Measurements from ENCODE around the gene DNAH10. TPM values are rescaled to one million over a fixed set of nuclear protein-coding genes. Genes with fewer than 3 reads are reported as not detected.

Gene DNAH10
- total RNA-seq, 1 donor from 2014 or later, result 1.0 TPM

DNA sequence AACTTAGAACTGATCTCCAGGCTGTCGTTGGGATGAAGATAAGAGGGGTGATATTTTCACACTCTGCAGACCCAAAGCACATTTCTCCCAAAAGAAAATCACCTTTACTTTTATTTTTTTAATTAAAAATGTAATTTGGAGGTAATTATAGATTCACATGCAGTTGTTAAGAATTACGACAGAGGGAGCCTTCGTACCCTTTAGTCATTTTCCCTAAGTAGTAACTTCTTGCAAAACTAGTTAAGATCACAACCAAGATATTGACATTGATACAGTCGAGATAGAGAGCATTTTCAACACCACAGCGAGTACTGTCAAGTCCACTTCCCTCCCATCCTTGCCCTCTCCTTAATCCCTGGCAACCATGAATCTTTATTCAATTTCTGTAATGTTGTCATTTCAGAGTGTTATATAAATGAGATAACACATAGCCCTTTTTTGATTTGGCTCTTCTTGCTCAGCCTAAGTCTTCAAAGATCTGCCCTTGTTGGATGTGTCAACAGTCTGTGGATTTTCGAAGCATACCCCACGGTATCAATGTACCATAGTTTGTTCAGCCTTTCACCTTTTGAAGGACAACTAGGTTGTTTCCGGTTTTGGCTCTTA is 39.6 kb downstream of the DNAH10 start:
- DNase-seq (ENCODE audit: low spot score, unreplicated experiment), result no peak
- Mint-ChIP-seq H3K27ac (no peak overlapping the region), H3K4me1 (ENCODE audit: low read depth) (no peaks in the 10 kb centered on the region), H3K4me3 (ENCODE audit: low read depth) (no peak overlapping the region), H3K27me3 (peaks cover 4% of the 10 kb centered on the region), H3K36me3 (ENCODE audit: insufficient read depth) (no peaks in the 10 kb centered on the region), H3K9me3 (ENCODE audit: low read depth) (no peaks in the 10 kb centered on the region)
- TF ChIP-seq, protein P1, sequence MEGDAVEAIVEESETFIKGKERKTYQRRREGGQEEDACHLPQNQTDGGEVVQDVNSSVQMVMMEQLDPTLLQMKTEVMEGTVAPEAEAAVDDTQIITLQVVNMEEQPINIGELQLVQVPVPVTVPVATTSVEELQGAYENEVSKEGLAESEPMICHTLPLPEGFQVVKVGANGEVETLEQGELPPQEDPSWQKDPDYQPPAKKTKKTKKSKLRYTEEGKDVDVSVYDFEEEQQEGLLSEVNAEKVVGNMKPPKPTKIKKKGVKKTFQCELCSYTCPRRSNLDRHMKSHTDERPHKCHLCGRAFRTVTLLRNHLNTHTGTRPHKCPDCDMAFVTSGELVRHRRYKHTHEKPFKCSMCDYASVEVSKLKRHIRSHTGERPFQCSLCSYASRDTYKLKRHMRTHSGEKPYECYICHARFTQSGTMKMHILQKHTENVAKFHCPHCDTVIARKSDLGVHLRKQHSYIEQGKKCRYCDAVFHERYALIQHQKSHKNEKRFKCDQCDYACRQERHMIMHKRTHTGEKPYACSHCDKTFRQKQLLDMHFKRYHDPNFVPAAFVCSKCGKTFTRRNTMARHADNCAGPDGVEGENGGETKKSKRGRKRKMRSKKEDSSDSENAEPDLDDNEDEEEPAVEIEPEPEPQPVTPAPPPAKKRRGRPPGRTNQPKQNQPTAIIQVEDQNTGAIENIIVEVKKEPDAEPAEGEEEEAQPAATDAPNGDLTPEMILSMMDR (IDR thresholded peaks at IDR 0.05; ENCODE audit: unreplicated experiment), result no peak

DNA sequence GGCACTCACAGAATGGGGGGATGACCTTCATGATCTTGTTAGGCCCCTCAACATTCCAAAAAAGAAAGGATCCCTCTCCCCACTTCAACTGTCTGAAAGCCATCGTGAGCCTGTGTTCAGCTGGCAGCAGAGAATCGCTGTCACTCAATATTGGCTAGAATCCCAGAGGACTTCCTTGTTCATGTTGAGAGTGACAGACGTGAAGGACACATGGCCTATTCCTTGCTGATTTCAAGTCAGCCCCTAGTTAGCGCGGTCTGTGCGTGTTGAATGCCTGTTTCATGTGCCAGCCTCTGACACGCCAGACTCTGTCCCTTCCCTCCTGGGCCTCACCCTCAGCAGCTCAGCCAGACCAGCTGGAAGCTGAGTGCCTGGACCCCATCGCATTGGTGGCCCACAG is 43.1 kb downstream of the DNAH10 start:
- no peak for DNase-seq (ENCODE audit: low spot score, unreplicated experiment)
- no peak overlapping the region for H3K27ac Mint-ChIP-seq
- TF ChIP-seq, protein P1 (IDR thresholded peaks at IDR 0.05; ENCODE audit: unreplicated experiment), result no peak
- peaks cover 23% of the 10 kb centered on the region for H3K27me3 Mint-ChIP-seq
- no peak overlapping the region for H3K4me3 Mint-ChIP-seq (ENCODE audit: low read depth)
- no peaks in the 10 kb centered on the region for H3K9me3 Mint-ChIP-seq (ENCODE audit: low read depth)
- no peaks in the 10 kb centered on the region for H3K36me3 Mint-ChIP-seq (ENCODE audit: insufficient read depth)
- H3K4me1 Mint-ChIP-seq (ENCODE audit: low read depth), result peaks cover 2% of the 10 kb centered on the region

GRCh38 chr12:123807002-123807401 is 44.9 kb downstream of the DNAH10 start:
- Mint-ChIP-seq H3K9me3 (ENCODE audit: low read depth) (no peaks in the 10 kb centered on the region), H3K27me3 (peaks cover 23% of the 10 kb centered on the region), H3K36me3 (ENCODE audit: insufficient read depth) (no peaks in the 10 kb centered on the region), H3K4me3 (ENCODE audit: low read depth) (no peak overlapping the region), H3K27ac (no peak overlapping the region), H3K4me1 (ENCODE audit: low read depth) (peaks cover 2% of the 10 kb centered on the region)
- no peak for DNase-seq (ENCODE audit: low spot score, unreplicated experiment)
- TF ChIP-seq, protein P1 (IDR thresholded peaks at IDR 0.05; ENCODE audit: unreplicated experiment), result no peak

GRCh38 chr12:123807670-123808069 is 45.6 kb downstream of the DNAH10 start:
- TF ChIP-seq, protein P1 (IDR thresholded peaks at IDR 0.05; ENCODE audit: unreplicated experiment), result no peak
- Mint-ChIP-seq H3K9me3 (ENCODE audit: low read depth) (no peaks in the 10 kb centered on the region), H3K36me3 (ENCODE audit: insufficient read depth) (no peaks in the 10 kb centered on the region), H3K4me3 (ENCODE audit: low read depth) (no peak overlapping the region), H3K4me1 (ENCODE audit: low read depth) (peaks cover 2% of the 10 kb centered on the region), H3K27me3 (peaks cover 23% of the 10 kb centered on the region), H3K27ac (no peak overlapping the region)
- DNase-seq (ENCODE audit: low spot score, unreplicated experiment), result no peak

DNA sequence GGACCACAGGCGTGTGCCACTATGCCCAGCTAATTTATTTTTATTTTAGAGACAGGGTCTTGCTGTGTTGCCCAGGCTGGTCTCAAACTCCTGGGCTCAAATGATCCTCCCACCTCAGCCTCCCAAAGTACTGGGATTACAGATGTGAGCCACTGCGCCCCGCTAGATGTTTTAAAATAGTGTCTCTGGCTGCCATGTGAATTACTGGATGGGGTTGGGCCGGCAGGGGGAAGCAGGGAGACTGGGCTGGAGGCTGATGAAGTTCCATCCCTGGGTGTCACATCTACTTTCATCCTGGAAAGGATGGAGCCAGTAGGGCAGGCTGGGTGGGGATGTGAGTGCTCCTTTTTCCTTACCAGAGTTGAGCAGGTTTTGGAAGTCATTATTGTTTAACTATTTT is 46.1 kb downstream of the DNAH10 start:
- H3K9me3 Mint-ChIP-seq (ENCODE audit: low read depth), result no peaks in the 10 kb centered on the region
- TF ChIP-seq, protein P1 (IDR thresholded peaks at IDR 0.05; ENCODE audit: unreplicated experiment), result peak; percentile 31
- peaks cover 2% of the 10 kb centered on the region for H3K4me1 Mint-ChIP-seq (ENCODE audit: low read depth)
- no peak overlapping the region for H3K27ac Mint-ChIP-seq
- DNase-seq (ENCODE audit: low spot score, unreplicated experiment), result no peak
- peaks cover 23% of the 10 kb centered on the region for H3K27me3 Mint-ChIP-seq
- no peaks in the 10 kb centered on the region for H3K36me3 Mint-ChIP-seq (ENCODE audit: insufficient read depth)
- no peak overlapping the region for H3K4me3 Mint-ChIP-seq (ENCODE audit: low read depth)

All from progenitor cell of endocrine pancreas (in vitro differentiated cells).